HCT116 (cell line): ENCODE results near the gene FOXO3B. TPM values are rescaled to one million over a fixed set of nuclear protein-coding genes. Genes with fewer than 3 reads are reported as not detected.
"Not testable (repeated sequence)": the region's sequence is repeated elsewhere in the genome, so short reads cannot be mapped to it uniquely, and the experiment has no call there.

Source experiments
- ATAC-seq: fragments of 200-7000 bp; cut with Tn5 transposase; 2 replicates; pipeline ENCODE4 v1.9.1; 2020; ENCODE audit warnings: mild to moderate bottlenecking, moderate library complexity
- BruUV-seq: library from RNA; stranded (reverse); fragments of 400-500 nt; replicated peaks from 2 replicates; lab custom pipeline; 2021; lab: Mats Ljungman, UMichigan
- CTCF ChIA-PET: fragments of 300-600 bp; sonication (Branson Sonifier 250); formaldehyde crosslinking; loops from one replicate; lab custom pipeline; 2021; ENCODE audit warnings: antibody characterized with exemption; lab: Charles Lee
- POLR2A ChIA-PET: fragments of 300-600, 350-600 bp; sonication (Branson Sonifier 250); formaldehyde crosslinking; loops from one replicate; lab custom pipeline; 2021; ENCODE audit warnings: antibody characterized with exemption; lab: Charles Lee
- RAD21 ChIA-PET, 2 experiments: fragments of 300-600 bp; sonication (Branson Sonifier 250); formaldehyde crosslinking; loops; one replicate each; lab custom pipeline; 2023; ENCODE audit warnings: low total read pairs in 2 of 2; ENCODE audit not compliant: uncharacterized antibody in 2 of 2, unreplicated experiment in 2 of 2, low non-redundant PET in 1 of 2; lab: Charles Lee
- DNase-seq: peaks from one replicate; pipeline ENCODE4 v3.0.0-alpha.2; 2010; ENCODE audit warnings: low read depth, low spot score
- H2AFZ ChIP-seq: fragments of 200-600 bp; shearing (Covaris generic), sonication (generic); 2 replicates; pipeline ENCODE4 v1.6.1; 2017; ENCODE audit warnings: low read depth, mixed run types, mixed read lengths, antibody characterized with exemption, low read length; ENCODE audit not compliant: poor library complexity, severe bottlenecking
- H3K27ac ChIP-seq: 2 replicates; pipeline ENCODE4 v1.5.1; 2012; ENCODE audit warnings: low read depth, low read length
- H3K27me3 ChIP-seq: fragments of 200-600 bp; sonication (generic); 2 replicates; pipeline ENCODE4 v1.6.1; 2016; ENCODE audit warnings: mixed run types, low read length, mixed read lengths; ENCODE audit not compliant: insufficient read depth
- H3K36me3 ChIP-seq, 2 experiments: fragments of 200-500 bp in 1 of 2; fragments of 200-600 bp in 1 of 2; sonication (Bioruptor generic) in 1 of 2; sonication (generic) in 1 of 2; 2 replicates each; pipeline versions ENCODE4 v1.5.1 to v1.6.1; 2014 to 2016; ENCODE audit warnings: low read length in 2 of 2, inconsistent platforms in 1 of 2, mixed read lengths in 1 of 2, mixed run types in 1 of 2; ENCODE audit not compliant: insufficient read depth in 2 of 2, control insufficient read depth in 1 of 2
- H3K4me1 ChIP-seq, 2 experiments: fragments of 200-600 bp in 1 of 2; sonication (generic) in 1 of 2; 2 replicates each; pipeline versions ENCODE4 v1.5.1 to v1.6.1; 2012 to 2017; ENCODE audit warnings: low read length in 2 of 2, inconsistent platforms in 1 of 2, mild to moderate bottlenecking in 1 of 2, mixed read lengths in 1 of 2, mixed run types in 1 of 2, moderate library complexity in 1 of 2; ENCODE audit not compliant: insufficient read depth in 2 of 2, control insufficient read depth in 1 of 2
- H3K4me2 ChIP-seq: fragments of 200-600 bp; sonication (generic); 2 replicates; pipeline ENCODE4 v1.6.1; 2017; ENCODE audit warnings: mixed run types, low read length, mixed read lengths
- H3K4me3 ChIP-seq, 2 experiments: fragments of 200-600 bp in 1 of 2; sonication (generic) in 1 of 2; replicated peaks in 1 of 2; 2 replicates each; pipeline ENCODE4 v1.5.1; 2011 to 2016; ENCODE audit warnings: low read length in 2 of 2, control low read depth in 1 of 2, low read depth in 1 of 2, mild to moderate bottlenecking in 1 of 2, mixed read lengths in 1 of 2, mixed run types in 1 of 2
- H3K79me2 ChIP-seq: fragments of 200-600 bp; sonication (generic); 2 replicates; pipeline ENCODE4 v1.6.1; 2017; ENCODE audit warnings: mild to moderate bottlenecking, mixed run types, low read length, moderate library complexity, mixed read lengths; ENCODE audit not compliant: insufficient read depth
- H3K9ac ChIP-seq: fragments of 200-600 bp; sonication (generic); 2 replicates; pipeline ENCODE4 v1.6.1; 2016; ENCODE audit warnings: low read length, mixed read lengths
- H3K9me2 ChIP-seq: fragments of 200-600 bp; sonication (generic), shearing (Covaris generic); 2 replicates; pipeline ENCODE4 v1.6.1; 2017; ENCODE audit warnings: mixed run types, mild to moderate bottlenecking, moderate library complexity; ENCODE audit not compliant: insufficient read depth
- H3K9me3 ChIP-seq, 2 experiments: fragments of 200-500 bp in 1 of 2; fragments of 200-600 bp in 1 of 2; sonication (Bioruptor generic) in 1 of 2; sonication (generic) in 1 of 2; 2 replicates each; pipeline ENCODE4 v1.6.1; 2014 to 2017; ENCODE audit warnings: low read length in 2 of 2, mixed read lengths in 2 of 2, inconsistent platforms in 1 of 2, low read depth in 1 of 2, mild to moderate bottlenecking in 1 of 2, mixed run types in 1 of 2, moderate library complexity in 1 of 2; ENCODE audit not compliant: control insufficient read depth in 1 of 2, insufficient read depth in 1 of 2
- H4K20me1 ChIP-seq: fragments of 200-600 bp; sonication (generic), shearing (Covaris generic); 2 replicates; pipeline ENCODE4 v1.6.1; 2017; ENCODE audit warnings: mixed run types, mild to moderate bottlenecking, moderate library complexity; ENCODE audit not compliant: insufficient read depth
- intact Hi-C: fragments of 100-400 bp; cut with micrococcal nuclease; formaldehyde crosslinking; loops from 2 replicates; pipeline ENCODE4 v1.10.0; 2022
- total RNA-seq: library from RNA; stranded (reverse); gene quantifications from one replicate; pipeline ENCODE4 v1.2.1, GENCODE V29; 2021; ENCODE audit not compliant: unreplicated experiment

FOXO3B gene
- total RNA-seq, 1 experiment from 2014 or later, result 3.1 TPM

- H3K27ac ChIP-seq, BruUV-seq, H3K4me1 ChIP-seq, H3K36me3 ChIP-seq, H3K4me3 ChIP-seq, ATAC-seq, RAD21 ChIA-PET, H2AFZ ChIP-seq, H3K9me2 ChIP-seq, H3K27me3 ChIP-seq, H3K79me2 ChIP-seq, H3K9ac ChIP-seq, DNase-seq, H3K9me3 ChIP-seq, intact Hi-C loops, POLR2A ChIA-PET, CTCF ChIA-PET, H3K4me2 ChIP-seq, H4K20me1 ChIP-seq: not testable (repeated sequence)
Observed at GRCh38 chr17:18672395-18673227, 9.5 kb downstream of the FOXO3B start.

- H3K9me3 ChIP-seq, H3K27me3 ChIP-seq, BruUV-seq, POLR2A ChIA-PET, H3K4me2 ChIP-seq, H4K20me1 ChIP-seq, DNase-seq, H3K9me2 ChIP-seq, H3K9ac ChIP-seq, H3K27ac ChIP-seq, RAD21 ChIA-PET, H2AFZ ChIP-seq, H3K4me3 ChIP-seq, ATAC-seq, CTCF ChIA-PET, intact Hi-C loops, H3K4me1 ChIP-seq, H3K79me2 ChIP-seq, H3K36me3 ChIP-seq: not testable (repeated sequence)
Observed at GRCh38 chr17:18668625-18669024, 13.5 kb downstream of the FOXO3B start.

- H3K9me2 ChIP-seq, H3K27me3 ChIP-seq, H2AFZ ChIP-seq, H3K4me2 ChIP-seq, H3K9ac ChIP-seq, ATAC-seq, POLR2A ChIA-PET, H3K4me1 ChIP-seq, DNase-seq, CTCF ChIA-PET, H4K20me1 ChIP-seq, H3K79me2 ChIP-seq, intact Hi-C loops, H3K9me3 ChIP-seq, BruUV-seq, RAD21 ChIA-PET, H3K4me3 ChIP-seq, H3K36me3 ChIP-seq, H3K27ac ChIP-seq: not testable (repeated sequence)
Observed at GRCh38 chr17:18667535-18667934, 14.6 kb downstream of the FOXO3B start.

- H3K79me2 ChIP-seq, H2AFZ ChIP-seq, H3K9me2 ChIP-seq, intact Hi-C loops, DNase-seq, H4K20me1 ChIP-seq, H3K4me2 ChIP-seq, BruUV-seq, H3K4me3 ChIP-seq, H3K9me3 ChIP-seq, H3K9ac ChIP-seq, ATAC-seq, H3K36me3 ChIP-seq, RAD21 ChIA-PET, H3K27ac ChIP-seq, POLR2A ChIA-PET, H3K4me1 ChIP-seq, H3K27me3 ChIP-seq, CTCF ChIA-PET: not testable (repeated sequence)
Observed at GRCh38 chr17:18666326-18666725, 15.8 kb downstream of the FOXO3B start.
